Measurements from ENCODE around the gene LOXHD1.

- TF ChIP-seq CTCF (IDR thresholded peaks at IDR 0.05): no peak
- TF ChIP-seq EP300 (IDR thresholded peaks at IDR 0.05): no peak
- TF ChIP-seq POLR2A (IDR thresholded peaks at IDR 0.05; ENCODE audit: low read depth): no peak
- TF ChIP-seq POLR2AphosphoS5 (IDR thresholded peaks at IDR 0.05): no peak
These were observed 181.6 kb downstream of the LOXHD1 start for GRCh38 chr18:46475390-46475752.
